Activated T-helper 1 cell treated with Interleukin-2 at 50 U/mL for 16 hours (primary cell): ENCODE measurements around the gene FLRT3.

Experiments
- DNase-seq: peaks from one replicate; pipeline ENCODE4 v3.0.0-alpha.2; 2020; ENCODE audit warnings: low read depth

FLRT3 gene

GRCh38 chr20:14337400-14338171 is at the start of gene FLRT3:
TSS of gene FLRT3 (minus strand) at chr20:14337612. CDS start at chr20:14327506, 10,106 bp downstream.
- no peak for DNase-seq

GRCh38 chr20:14386726-14387125 is 49.3 kb upstream of the FLRT3 start:
- no peak for DNase-seq

GRCh38 chr20:14385176-14385740 is 47.8 kb upstream of the FLRT3 start:
- DNase-seq, result no peak

- no peak for DNase-seq
Observed at GRCh38 chr20:14384416-14385175, 47.2 kb upstream of the FLRT3 start.

GRCh38 chr20:14383335-14383734 is 45.9 kb upstream of the FLRT3 start:
- DNase-seq, result no peak

- DNase-seq, result no peak
Observed at GRCh38 chr20:14378326-14378725, 40.9 kb upstream of the FLRT3 start.

GRCh38 chr20:14375416-14375985 is 38.1 kb upstream of the FLRT3 start:
- no peak for DNase-seq

GRCh38 chr20:14374196-14374595 is 36.8 kb upstream of the FLRT3 start:
- no peak for DNase-seq

- DNase-seq, result no peak
Observed at GRCh38 chr20:14361509-14362345, 24.3 kb upstream of the FLRT3 start.

GRCh38 chr20:14360416-14360815 is 23.0 kb upstream of the FLRT3 start:
- no peak for DNase-seq

GRCh38 chr20:14355791-14356190 is 18.4 kb upstream of the FLRT3 start:
- no peak for DNase-seq

GRCh38 chr20:14344746-14345145 is 7.3 kb upstream of the FLRT3 start:
- no peak for DNase-seq

GRCh38 chr20:14343491-14344065 is 6.2 kb upstream of the FLRT3 start:
- DNase-seq, result no peak

GRCh38 chr20:14342918-14343317 is 5.5 kb upstream of the FLRT3 start:
- no peak for DNase-seq

GRCh38 chr20:14341801-14342200 is 4.4 kb upstream of the FLRT3 start:
- no peak for DNase-seq

GRCh38 chr20:14336686-14337085 is 726 bp downstream of the FLRT3 start:
- DNase-seq, result no peak

GRCh38 chr20:14335052-14335451 is 2.4 kb downstream of the FLRT3 start:
- no peak for DNase-seq

GRCh38 chr20:14334306-14334930 is 3.0 kb downstream of the FLRT3 start:
- no peak for DNase-seq

- no peak for DNase-seq
Observed at GRCh38 chr20:14333721-14334120, 3.7 kb downstream of the FLRT3 start.

- DNase-seq, result no peak
Observed at GRCh38 chr20:14332866-14333265, 4.5 kb downstream of the FLRT3 start.

GRCh38 chr20:14331646-14332045 is 5.8 kb downstream of the FLRT3 start:
- no peak for DNase-seq
